Neural progenitor cell (in vitro differentiated cells): ENCODE results near the gene PRAMEF13. TPM values are rescaled to one million over a fixed set of nuclear protein-coding genes. Genes with fewer than 3 reads are reported as not detected.
"Not testable (repeated sequence)": the region's sequence is repeated elsewhere in the genome, so short reads cannot be mapped to it uniquely, and the experiment has no call there.

Experiments used
- DNase-seq: peaks from one replicate; pipeline ENCODE4 v3.0.0-alpha.2; 2016; ENCODE audit warnings: low spot score
- H2AFZ ChIP-seq: fragments of 200-600 bp; sonication (generic); replicated peaks from 2 replicates; pipeline ENCODE4 v1.6.1; 2016; ENCODE audit warnings: antibody characterized with exemption
- H3F3A ChIP-seq: fragments of 200-600 bp; sonication (generic); 2 replicates; pipeline ENCODE4 v1.6.1; 2016; ENCODE audit warnings: antibody characterized with exemption, low read depth
- H3K27ac ChIP-seq: fragments of 200-600 bp; sonication (generic); 2 replicates; pipeline ENCODE4 v1.5.1; 2016; ENCODE audit warnings: mild to moderate bottlenecking
- H3K27me3 ChIP-seq: fragments of 200-600 bp; sonication (generic); 2 replicates; pipeline ENCODE4 v1.6.1; 2016; ENCODE audit warnings: mild to moderate bottlenecking, moderate library complexity
- H3K36me3 ChIP-seq: fragments of 200-600 bp; sonication (generic); 2 replicates; pipeline ENCODE4 v1.5.1; 2016
- H3K4me1 ChIP-seq: fragments of 200-600 bp; sonication (generic); 2 replicates; pipeline ENCODE4 v1.6.1; 2016; ENCODE audit warnings: mixed run types
- H3K4me2 ChIP-seq: fragments of 200-600 bp; sonication (generic); 2 replicates; pipeline ENCODE4 v1.6.1; 2016
- H3K4me3 ChIP-seq: fragments of 200-600 bp; sonication (generic); 2 replicates; pipeline ENCODE4 v1.5.1; 2016
- H3K79me2 ChIP-seq: fragments of 200-600 bp; sonication (generic); 2 replicates; pipeline ENCODE4 v1.6.1; 2016; ENCODE audit warnings: low read depth
- H3K9ac ChIP-seq: fragments of 200-600 bp; sonication (generic); 2 replicates; pipeline ENCODE4 v1.6.1; 2016
- H3K9me3 ChIP-seq: fragments of 200-600 bp; sonication (generic); 2 replicates; pipeline ENCODE4 v1.5.1; 2016; ENCODE audit warnings: low read depth
- H4K20me1 ChIP-seq: fragments of 200-600 bp; sonication (generic); 2 replicates; pipeline ENCODE4 v1.6.1; 2016; ENCODE audit warnings: low read depth
- H3K27ac Mint-ChIP-seq: 3 replicates; pipeline ENCODE4 v1.8.0; 2021; ENCODE audit warnings: mixed read lengths
- H3K27me3 Mint-ChIP-seq: 2 replicates; pipeline ENCODE4 v1.8.0; 2022; ENCODE audit warnings: low read depth, mild to moderate bottlenecking, inconsistent platforms, moderate library complexity, mixed read lengths; ENCODE audit not compliant: insufficient read depth
- H3K36me3 Mint-ChIP-seq: 3 replicates; pipeline ENCODE4 v1.8.0; 2021; ENCODE audit warnings: mixed read lengths
- H3K4me1 Mint-ChIP-seq: 3 replicates; pipeline ENCODE4 v1.8.0; 2021; ENCODE audit warnings: mixed read lengths
- H3K4me3 Mint-ChIP-seq: 3 replicates; pipeline ENCODE4 v1.8.0; 2021; ENCODE audit warnings: mild to moderate bottlenecking, moderate library complexity, mixed read lengths
- H3K9me3 Mint-ChIP-seq: 3 replicates; pipeline ENCODE4 v1.8.0; 2020; ENCODE audit warnings: mixed read lengths
- total RNA-seq: library from RNA; depleted of rRNA; stranded (reverse); fragments of >200 nt; gene quantifications from 2 replicates; pipeline ENCODE4 v1.2.3, GENCODE V29; 2015; ENCODE audit warnings: low replicate concordance

PRAMEF13 gene, protein sequence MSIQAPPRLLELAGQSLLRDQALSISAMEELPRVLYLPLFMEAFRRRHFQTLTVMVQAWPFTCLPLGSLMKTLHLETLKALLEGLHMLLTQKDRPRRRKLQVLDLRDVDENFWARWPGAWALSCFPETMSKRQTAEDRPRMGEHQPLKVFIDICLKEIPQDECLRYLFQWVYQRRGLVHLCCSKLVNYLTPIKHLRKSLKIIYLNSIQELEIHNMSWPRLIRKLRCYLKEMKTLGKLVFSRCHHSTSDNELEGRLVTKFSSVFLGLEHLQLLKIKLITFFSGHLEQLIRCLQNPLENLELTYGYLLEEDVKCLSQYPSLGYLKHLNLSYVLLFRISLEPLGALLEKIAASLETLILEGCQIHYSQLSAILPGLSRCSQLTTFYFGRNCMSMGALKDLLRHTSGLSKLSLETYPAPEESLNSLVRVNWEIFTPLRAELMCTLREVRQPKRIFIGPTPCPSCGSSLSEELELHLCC
- total RNA-seq: not detected in 2 replicates

DNA sequence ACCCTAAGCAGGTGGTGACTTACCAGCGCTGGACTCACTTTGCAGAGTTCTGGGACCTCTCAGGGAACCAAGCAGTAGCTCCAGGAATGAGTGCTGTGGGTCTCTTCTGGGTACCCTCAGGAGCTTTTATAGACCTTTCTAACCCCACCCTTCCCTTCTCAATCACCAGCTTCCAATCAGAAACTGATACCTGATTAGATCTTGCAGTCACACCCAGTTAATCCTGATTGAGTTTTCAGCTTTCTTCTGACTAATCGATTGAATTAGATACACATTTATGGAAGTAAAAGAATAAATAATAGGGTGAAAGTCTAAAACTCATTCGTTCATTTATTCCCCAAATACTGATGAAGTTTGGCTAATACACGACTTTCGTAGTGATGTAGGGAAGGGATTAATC lies at the start of gene PRAMEF13:
TSS of gene PRAMEF13 (minus strand) at position 101 of the 400 bp plus-strand sequence. CDS start 1,820 bp downstream, outside the sequence.
- H3K27ac Mint-ChIP-seq, H3K4me3 ChIP-seq, H3K4me1 Mint-ChIP-seq, H3F3A ChIP-seq, DNase-seq, H3K27me3 Mint-ChIP-seq, H3K27ac ChIP-seq, H3K9me3 Mint-ChIP-seq, H3K27me3 ChIP-seq, H4K20me1 ChIP-seq, H3K79me2 ChIP-seq, H3K36me3 ChIP-seq, H3K4me2 ChIP-seq, H2AFZ ChIP-seq, H3K36me3 Mint-ChIP-seq, H3K9me3 ChIP-seq, H3K9ac ChIP-seq, H3K4me1 ChIP-seq, H3K4me3 Mint-ChIP-seq: not testable (repeated sequence)

DNA sequence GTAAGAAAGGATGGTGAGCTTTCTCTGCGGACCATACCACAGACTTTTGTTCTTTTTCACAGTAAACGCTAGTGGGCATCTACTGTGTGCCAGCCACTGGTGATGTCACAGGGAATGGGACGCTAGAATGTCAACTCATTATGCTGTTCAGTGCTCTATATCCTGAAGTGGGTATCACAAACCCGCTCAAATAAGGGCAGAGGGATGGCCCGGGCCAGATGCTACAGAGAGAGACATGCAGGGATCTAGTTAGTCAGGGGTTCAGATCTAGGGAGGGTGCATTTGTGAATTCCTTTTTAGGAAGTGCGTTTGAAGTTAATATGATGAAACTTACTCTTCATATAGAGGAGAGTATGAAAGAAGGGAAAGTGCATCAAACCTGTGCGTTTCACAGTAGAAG lies 45.9 kb upstream of the PRAMEF13 start:
- H3K9me3 ChIP-seq: peaks cover 13% of the 10 kb centered on the region
- not testable (repeated sequence) for H3K4me3 ChIP-seq, H3K27me3 Mint-ChIP-seq, H3K27ac ChIP-seq, H3K27me3 ChIP-seq, H3F3A ChIP-seq, H3K4me2 ChIP-seq, H3K4me3 Mint-ChIP-seq, DNase-seq, H3K4me1 Mint-ChIP-seq, H3K36me3 Mint-ChIP-seq, H3K4me1 ChIP-seq, H4K20me1 ChIP-seq, H2AFZ ChIP-seq, H3K27ac Mint-ChIP-seq, H3K36me3 ChIP-seq, H3K79me2 ChIP-seq, H3K9ac ChIP-seq
- peaks cover 30% of the 10 kb centered on the region for H3K9me3 Mint-ChIP-seq

DNA sequence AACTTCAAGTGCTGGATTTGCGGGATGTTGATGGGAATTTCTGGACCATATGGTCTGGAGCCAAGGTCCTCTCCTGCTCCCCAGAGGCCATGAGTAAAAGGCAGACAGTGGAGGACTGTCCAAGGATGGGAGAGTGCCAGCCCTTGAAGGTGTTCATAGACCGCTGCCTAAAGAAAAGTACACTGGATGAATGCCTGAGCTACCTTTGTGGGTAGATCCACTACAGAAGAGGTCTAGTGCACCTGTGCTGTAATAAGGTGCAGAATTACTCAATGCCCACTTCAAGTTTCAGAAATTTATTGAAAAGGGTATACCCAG lies 45.3 kb upstream of the PRAMEF13 start:
- not testable (repeated sequence) for H3K27ac ChIP-seq, H3K9ac ChIP-seq, H3K4me1 Mint-ChIP-seq, H3K36me3 ChIP-seq, H3K27ac Mint-ChIP-seq, H3K27me3 ChIP-seq, DNase-seq, H4K20me1 ChIP-seq, H3K4me3 Mint-ChIP-seq, H3F3A ChIP-seq, H3K4me1 ChIP-seq, H3K4me3 ChIP-seq, H3K79me2 ChIP-seq, H3K36me3 Mint-ChIP-seq, H3K27me3 Mint-ChIP-seq, H2AFZ ChIP-seq, H3K4me2 ChIP-seq
- H3K9me3 ChIP-seq: peaks cover 13% of the 10 kb centered on the region
- H3K9me3 Mint-ChIP-seq: peaks cover 31% of the 10 kb centered on the region

DNA sequence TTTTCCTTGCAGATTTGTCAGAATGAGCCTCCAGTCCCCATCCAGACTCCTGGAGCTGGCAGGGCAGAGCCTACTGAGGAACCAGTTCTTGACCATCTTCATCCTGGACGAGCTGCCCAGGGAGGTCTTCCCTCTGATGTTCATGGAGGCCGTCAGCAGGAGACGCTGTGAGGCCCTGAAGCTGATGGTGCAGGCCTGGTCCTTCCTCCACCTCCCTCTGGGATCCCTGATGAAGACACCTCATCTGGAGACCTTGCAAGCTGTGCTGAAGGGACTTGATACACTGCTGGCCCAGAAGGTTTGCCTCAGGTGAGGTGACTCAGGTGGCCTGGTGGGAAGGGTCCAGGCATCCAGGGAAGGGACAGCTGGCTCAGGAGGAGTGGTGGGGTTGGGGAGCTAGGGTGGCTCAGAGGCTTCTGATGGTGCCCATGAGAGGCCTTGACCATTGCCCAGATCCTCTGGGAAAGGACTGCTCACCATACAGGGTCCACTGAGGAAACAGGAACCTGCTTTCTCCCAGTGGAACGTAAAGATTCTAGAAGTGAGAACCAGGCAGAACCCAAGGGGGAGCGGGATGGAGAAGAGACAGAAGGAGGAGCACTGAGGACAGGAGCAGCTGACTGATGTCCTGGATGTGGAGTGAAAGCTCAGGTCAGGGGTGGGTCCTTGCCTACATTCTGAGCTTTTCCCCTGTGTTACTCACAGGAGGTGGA lies 44.8 kb upstream of the PRAMEF13 start:
- H3K27ac ChIP-seq, H3K36me3 ChIP-seq, H3K36me3 Mint-ChIP-seq, H3K4me2 ChIP-seq, H3K4me3 Mint-ChIP-seq, H4K20me1 ChIP-seq, H3F3A ChIP-seq, H3K9ac ChIP-seq, H3K27me3 Mint-ChIP-seq, H3K4me1 ChIP-seq, H2AFZ ChIP-seq, H3K27me3 ChIP-seq, H3K4me1 Mint-ChIP-seq, DNase-seq, H3K4me3 ChIP-seq, H3K27ac Mint-ChIP-seq, H3K79me2 ChIP-seq: not testable (repeated sequence)
- H3K9me3 Mint-ChIP-seq: peaks cover 31% of the 10 kb centered on the region
- H3K9me3 ChIP-seq: peaks cover 13% of the 10 kb centered on the region

DNA sequence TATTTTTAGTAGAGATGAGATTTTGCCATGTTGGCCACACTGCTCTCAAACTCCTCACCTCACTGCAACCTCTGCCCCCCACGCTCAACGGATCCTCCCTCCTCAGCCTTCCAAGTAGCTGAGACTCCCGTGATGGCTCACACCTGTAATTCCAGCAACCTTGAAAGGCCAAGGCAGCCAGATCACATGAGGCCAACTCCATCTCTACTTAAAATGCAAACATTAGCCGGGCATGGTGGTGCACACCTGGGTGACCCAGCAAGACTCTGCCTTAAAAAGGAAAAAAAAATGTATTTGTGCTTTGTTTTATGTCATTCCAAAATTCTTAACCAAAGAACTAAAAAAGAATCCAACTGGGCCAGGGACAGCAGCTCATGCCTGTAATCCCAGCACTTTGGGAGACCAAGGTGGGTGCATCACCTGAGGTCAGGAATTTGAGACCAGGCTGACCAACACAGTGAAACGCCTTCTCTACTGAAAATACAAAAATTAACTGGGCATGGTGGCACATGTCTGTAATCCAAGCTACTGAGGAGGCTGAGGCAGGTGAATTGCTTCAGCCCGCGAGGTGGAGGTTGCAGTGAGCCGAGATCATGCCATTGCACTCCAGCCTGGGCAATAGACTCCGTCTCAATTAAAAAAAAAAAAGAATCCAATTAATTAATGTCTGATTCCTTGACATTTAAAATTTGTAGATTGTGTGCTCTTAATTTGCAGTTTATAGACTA lies 42.5 kb upstream of the PRAMEF13 start:
- H3K27me3 ChIP-seq, H2AFZ ChIP-seq, H4K20me1 ChIP-seq, H3K4me1 ChIP-seq, H3K36me3 Mint-ChIP-seq, H3K4me1 Mint-ChIP-seq, H3K27ac Mint-ChIP-seq, H3F3A ChIP-seq, H3K36me3 ChIP-seq, H3K4me3 ChIP-seq, DNase-seq, H3K27ac ChIP-seq, H3K27me3 Mint-ChIP-seq, H3K79me2 ChIP-seq, H3K9ac ChIP-seq, H3K4me2 ChIP-seq: not testable (repeated sequence)
- peaks cover 40% of the 10 kb centered on the region for H3K9me3 Mint-ChIP-seq
- H3K4me3 Mint-ChIP-seq: peak overlapping the region; percentile 64
- H3K9me3 ChIP-seq: peaks cover 22% of the 10 kb centered on the region

DNA sequence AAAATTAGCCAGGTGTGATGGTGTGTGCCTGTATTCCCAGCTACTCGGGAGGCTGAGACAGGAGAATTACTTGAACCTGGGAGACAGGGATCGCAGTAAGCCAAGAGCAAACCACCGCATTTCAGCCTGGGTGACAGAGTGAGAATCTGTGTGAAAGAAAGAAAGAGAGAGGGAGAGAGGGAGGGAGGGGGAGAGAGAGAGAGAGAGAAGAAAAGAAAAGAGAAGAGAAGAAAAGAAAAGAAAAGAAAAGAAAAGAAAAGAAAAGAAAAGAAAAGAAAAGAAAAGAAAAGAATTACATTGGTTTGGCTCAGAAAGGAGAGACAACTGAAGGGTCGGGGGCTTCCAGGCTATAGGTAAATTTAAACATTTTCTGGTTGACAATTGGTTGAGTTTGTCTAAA lies 38.4 kb upstream of the PRAMEF13 start:
- not testable (repeated sequence) for H4K20me1 ChIP-seq, H3K4me2 ChIP-seq, H3K4me1 ChIP-seq, H3F3A ChIP-seq, H3K79me2 ChIP-seq, H3K4me3 Mint-ChIP-seq, DNase-seq, H3K9ac ChIP-seq, H3K36me3 ChIP-seq, H3K27me3 ChIP-seq, H3K36me3 Mint-ChIP-seq, H3K27ac Mint-ChIP-seq, H3K4me3 ChIP-seq, H2AFZ ChIP-seq, H3K27me3 Mint-ChIP-seq, H3K4me1 Mint-ChIP-seq, H3K27ac ChIP-seq
- peaks cover 25% of the 10 kb centered on the region for H3K9me3 ChIP-seq
- H3K9me3 Mint-ChIP-seq: peaks cover 28% of the 10 kb centered on the region

DNA sequence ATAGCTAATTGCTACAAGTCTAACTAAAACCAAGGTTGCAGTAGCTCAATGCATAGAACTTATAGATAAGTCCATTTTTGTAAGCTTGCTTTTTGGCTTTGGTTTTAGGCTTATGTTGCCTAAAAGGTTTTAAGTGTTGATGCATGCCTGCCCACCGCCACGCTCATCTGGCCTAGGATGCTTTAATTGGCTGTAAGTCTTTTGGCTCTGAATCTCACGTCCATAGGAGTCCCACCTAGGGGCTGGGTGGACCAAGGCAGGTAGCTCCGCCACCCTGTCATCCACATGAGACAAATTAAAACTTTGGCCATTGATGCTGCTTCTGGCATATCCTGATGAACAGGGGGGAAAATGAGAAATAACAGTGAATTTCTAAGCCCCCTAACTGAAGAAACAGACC lies 36.4 kb upstream of the PRAMEF13 start:
- not testable (repeated sequence) for H3K27me3 ChIP-seq, H3F3A ChIP-seq, H3K27ac ChIP-seq, H3K4me2 ChIP-seq, H3K79me2 ChIP-seq, H3K4me3 Mint-ChIP-seq, H3K36me3 Mint-ChIP-seq, H3K4me1 ChIP-seq, H3K36me3 ChIP-seq, H3K4me3 ChIP-seq, H4K20me1 ChIP-seq, DNase-seq, H3K9ac ChIP-seq, H2AFZ ChIP-seq, H3K27me3 Mint-ChIP-seq, H3K4me1 Mint-ChIP-seq, H3K27ac Mint-ChIP-seq
- peaks cover 33% of the 10 kb centered on the region for H3K9me3 ChIP-seq
- H3K9me3 Mint-ChIP-seq: peaks cover 37% of the 10 kb centered on the region
